ENCODE measurements around the gene ABCG4.
"Not testable (repeated sequence)": the region's sequence is repeated elsewhere in the genome, so short reads cannot be mapped to it uniquely, and the experiment has no call there.

The ABCG4 gene

DNA sequence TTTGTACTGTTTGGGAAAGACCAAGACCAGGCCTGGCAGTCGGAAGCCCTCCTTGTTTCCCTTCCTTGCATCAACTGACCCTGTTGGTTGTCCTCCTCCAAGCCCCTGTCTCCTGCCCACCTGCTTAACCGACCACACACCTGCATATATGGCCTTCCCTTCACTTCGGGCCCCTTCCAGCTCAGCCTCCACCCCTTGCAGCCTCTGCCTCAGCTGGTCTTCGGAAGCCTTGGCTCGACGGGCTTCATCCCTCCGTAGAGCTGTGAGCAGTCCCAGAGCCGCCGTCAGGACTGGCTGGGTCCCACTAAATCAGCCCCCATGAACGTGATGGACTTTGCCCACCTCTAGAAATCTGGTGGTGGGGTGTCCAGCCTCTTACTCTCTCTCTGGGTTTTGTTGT lies 44.8 kb downstream of the ABCG4 start:
- TF ChIP-seq, protein P1, sequence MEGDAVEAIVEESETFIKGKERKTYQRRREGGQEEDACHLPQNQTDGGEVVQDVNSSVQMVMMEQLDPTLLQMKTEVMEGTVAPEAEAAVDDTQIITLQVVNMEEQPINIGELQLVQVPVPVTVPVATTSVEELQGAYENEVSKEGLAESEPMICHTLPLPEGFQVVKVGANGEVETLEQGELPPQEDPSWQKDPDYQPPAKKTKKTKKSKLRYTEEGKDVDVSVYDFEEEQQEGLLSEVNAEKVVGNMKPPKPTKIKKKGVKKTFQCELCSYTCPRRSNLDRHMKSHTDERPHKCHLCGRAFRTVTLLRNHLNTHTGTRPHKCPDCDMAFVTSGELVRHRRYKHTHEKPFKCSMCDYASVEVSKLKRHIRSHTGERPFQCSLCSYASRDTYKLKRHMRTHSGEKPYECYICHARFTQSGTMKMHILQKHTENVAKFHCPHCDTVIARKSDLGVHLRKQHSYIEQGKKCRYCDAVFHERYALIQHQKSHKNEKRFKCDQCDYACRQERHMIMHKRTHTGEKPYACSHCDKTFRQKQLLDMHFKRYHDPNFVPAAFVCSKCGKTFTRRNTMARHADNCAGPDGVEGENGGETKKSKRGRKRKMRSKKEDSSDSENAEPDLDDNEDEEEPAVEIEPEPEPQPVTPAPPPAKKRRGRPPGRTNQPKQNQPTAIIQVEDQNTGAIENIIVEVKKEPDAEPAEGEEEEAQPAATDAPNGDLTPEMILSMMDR (IDR thresholded peaks at IDR 0.05; ENCODE audit: extremely low read depth, insufficient read depth, missing control alignments): no peak
- no peak for DNase-seq (ENCODE audit: low spot score)
- in situ Hi-C loops (cut with MboI; ENCODE audit: low pct_unique_long_range_greater_than_20kb, low sequenced_read_pairs, unreplicated experiment): no loop called here

DNA sequence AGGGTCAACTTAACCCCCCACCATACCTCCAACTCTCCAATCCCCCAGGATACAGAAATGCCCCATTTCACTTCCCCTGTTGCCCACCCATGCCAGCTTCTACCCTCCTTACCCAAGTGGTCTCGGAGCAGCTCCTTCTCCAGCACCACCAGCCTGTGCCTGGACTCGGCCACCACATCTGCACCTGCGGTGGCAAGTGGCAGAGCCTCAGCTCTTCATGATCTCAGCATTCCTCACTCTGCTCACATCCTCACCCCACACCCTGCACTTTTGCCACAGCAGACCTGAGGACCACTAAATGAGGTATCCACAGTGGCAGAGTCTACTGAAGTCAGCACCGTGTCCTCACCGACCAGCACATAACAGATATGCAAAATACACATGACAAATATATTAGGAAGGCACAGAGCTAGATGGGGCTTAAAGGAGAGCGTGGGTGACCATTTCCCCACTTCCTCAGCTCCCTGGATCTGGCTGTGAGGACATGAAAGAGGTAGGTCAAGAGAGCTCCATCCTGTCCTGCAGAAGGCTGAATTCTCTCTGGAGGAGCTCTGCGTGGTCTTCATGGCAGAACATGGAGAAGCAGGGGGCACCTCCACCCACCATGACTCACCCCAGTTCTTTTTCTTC lies 46.1 kb downstream of the ABCG4 start:
- TF ChIP-seq, protein P1 (IDR thresholded peaks at IDR 0.05; ENCODE audit: extremely low read depth, insufficient read depth, missing control alignments): no peak
- in situ Hi-C loops (cut with MboI; ENCODE audit: low pct_unique_long_range_greater_than_20kb, low sequenced_read_pairs, unreplicated experiment): no loop called here
- no peak for DNase-seq (ENCODE audit: low spot score)

DNA sequence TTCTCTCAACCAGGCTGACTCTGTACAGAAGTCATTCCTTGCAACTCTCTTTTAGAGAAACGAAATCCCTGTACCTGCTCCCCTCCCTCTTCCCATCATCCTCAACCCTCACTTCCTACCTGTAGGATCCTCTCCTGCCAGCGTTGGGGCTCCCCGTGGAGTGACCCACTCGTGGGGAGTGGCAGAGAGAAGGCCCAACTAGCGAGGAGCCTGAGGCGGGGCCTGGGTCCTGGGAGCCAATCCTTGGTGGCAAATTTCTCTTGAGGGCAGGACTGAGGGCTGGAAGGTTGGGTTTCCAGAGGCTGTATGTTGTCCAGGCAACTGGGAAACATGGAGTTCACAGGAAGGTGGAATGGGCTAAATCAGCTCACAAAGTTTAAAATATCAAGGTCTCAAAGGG lies 46.8 kb downstream of the ABCG4 start:
- in situ Hi-C loops (cut with MboI; ENCODE audit: low pct_unique_long_range_greater_than_20kb, low sequenced_read_pairs, unreplicated experiment): no loop called here
- no peak for DNase-seq (ENCODE audit: low spot score)
- TF ChIP-seq, protein P1 (IDR thresholded peaks at IDR 0.05; ENCODE audit: extremely low read depth, insufficient read depth, missing control alignments): no peak

DNA sequence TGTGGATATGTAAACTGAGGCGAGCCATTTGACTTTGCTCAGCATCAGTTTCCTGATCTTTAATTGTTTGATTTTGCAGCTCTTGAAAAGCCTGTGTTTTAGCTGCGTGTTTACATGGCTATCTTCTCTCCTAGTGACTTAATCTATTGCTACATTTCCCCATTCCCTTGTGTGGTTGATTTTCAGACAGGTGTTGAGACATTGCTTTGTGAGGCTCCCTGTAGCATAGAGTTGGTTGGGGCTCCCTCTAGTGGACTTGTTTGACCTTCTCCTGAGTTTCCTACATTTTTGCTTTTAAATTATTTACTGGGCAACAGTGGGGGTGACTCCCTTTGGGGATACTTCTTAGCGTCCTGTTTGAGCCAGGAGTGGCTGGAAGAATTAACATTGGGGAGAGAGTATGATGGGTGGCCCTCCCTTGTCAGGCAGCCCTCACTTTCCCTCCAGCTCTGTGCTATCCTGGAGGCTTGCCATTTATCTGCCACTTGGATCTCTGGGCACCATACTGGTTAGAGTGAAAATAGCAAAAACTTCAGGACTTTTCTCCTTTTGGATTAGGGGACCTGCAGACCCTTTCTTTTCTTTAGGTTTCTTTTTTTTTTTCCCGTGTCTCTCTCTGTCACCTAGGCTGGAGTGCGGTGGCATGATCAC lies 48.1 kb downstream of the ABCG4 start:
- TF ChIP-seq, protein P1 (IDR thresholded peaks at IDR 0.05; ENCODE audit: extremely low read depth, insufficient read depth, missing control alignments): peak; percentile 79
- peak; percentile 87 for DNase-seq (ENCODE audit: low spot score)
- in situ Hi-C loops (cut with MboI; ENCODE audit: low pct_unique_long_range_greater_than_20kb, low sequenced_read_pairs, unreplicated experiment): no loop called here

DNA sequence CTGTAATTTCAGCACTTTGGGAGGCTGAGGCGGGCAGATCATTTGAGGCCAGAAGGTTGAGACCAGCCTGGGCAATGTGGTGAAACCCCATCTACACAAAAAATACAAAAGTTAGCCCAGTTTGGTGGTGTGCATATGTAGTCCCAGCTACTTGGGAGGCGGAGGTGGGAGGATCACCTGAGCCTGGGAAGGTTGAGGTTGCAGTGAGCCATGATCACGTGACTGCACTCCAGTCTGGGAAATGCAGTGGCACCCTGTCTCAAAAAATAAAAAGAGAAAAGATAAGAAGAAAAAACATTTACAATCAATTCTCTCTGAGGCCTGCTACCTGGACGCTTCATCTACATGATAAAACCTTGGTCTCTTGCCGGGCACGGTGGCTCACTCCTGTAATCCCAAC lies 50.1 kb downstream of the ABCG4 start:
- in situ Hi-C loops (cut with MboI; ENCODE audit: low pct_unique_long_range_greater_than_20kb, low sequenced_read_pairs, unreplicated experiment): no loop called here
- DNase-seq (ENCODE audit: low spot score): no peak
- TF ChIP-seq, protein P1 (IDR thresholded peaks at IDR 0.05; ENCODE audit: extremely low read depth, insufficient read depth, missing control alignments): no peak

DNA sequence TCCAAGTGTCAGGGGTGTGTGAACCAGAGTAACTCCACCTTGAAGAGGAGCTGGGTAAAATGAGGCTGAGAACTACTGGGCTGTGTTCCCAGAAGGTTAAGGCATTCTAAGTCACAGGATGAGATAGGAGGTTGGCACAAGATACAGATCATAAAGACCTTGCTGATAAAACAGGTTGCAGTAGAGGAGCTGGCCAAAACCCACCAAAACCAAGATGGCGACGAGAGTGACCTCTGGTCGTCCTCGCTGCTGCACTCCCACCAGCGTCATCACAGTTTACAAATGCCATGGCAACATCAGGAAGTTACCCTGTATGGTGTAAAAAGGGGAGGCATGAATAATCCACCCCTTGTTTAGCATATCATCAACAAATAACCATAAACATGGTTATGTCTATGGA lies 52.4 kb downstream of the ABCG4 start:
- in situ Hi-C loops (cut with MboI; ENCODE audit: low pct_unique_long_range_greater_than_20kb, low sequenced_read_pairs, unreplicated experiment); DNase-seq (ENCODE audit: low spot score): not testable (repeated sequence)

DNA sequence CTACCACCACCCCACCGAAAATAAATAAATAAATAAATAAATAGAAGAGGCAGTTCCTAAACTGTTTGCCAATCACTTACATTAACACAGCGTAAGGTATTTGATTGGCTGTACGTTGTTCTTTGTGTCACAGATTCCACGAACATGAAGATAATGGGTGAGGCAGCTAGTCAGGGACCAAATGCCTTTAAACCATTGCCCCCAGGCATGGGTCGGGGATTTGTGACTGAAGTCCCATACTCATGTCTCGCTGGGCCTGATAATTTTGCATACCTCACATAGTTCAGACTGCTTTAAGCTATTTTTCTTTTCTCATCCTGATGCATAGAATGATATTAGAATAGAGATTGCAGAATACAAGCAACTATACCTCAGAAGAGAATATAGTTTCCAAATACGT lies 53.7 kb downstream of the ABCG4 start:
- in situ Hi-C loops (cut with MboI; ENCODE audit: low pct_unique_long_range_greater_than_20kb, low sequenced_read_pairs, unreplicated experiment): no loop called here
- TF ChIP-seq, protein P1 (IDR thresholded peaks at IDR 0.05; ENCODE audit: extremely low read depth, insufficient read depth, missing control alignments): no peak
- DNase-seq (ENCODE audit: low spot score): no peak

All from GM13977 (cell line).